Measurements from ENCODE around the gene SRP72.

SRP72 gene

GRCh38 chr4:56467284-56468096 lies at the start of gene SRP72:
Gene SRP72 (plus strand): TSS chr4:56467617. CDS start chr4:56467636, 19 bp downstream.
- POLR2A ChIA-PET, result interaction anchor here (0.7 to 7.9 kb wide), 9 partner anchors 10 to 81 kb away, joined by 3 to 48 read pairs (median 6); partner anchors contain the start of genes AASDH, PAICS and PPAT
- TF ChIP-seq L3MBTL2 (conservative IDR thresholded peaks at IDR 0.05) (0 out of 2 replicates have a peak, but pooled peaks have one; percentile 11), FOXA1 (IDR thresholded peaks at IDR 0.05) (no peak), FOXM1 (IDR thresholded peaks at IDR 0.05; ENCODE audit: borderline replicate concordance) (no peak), ZNF384 (IDR thresholded peaks at IDR 0.05) (no peak), PKNOX1 (IDR thresholded peaks at IDR 0.05) (no peak), HDGF (IDR thresholded peaks at IDR 0.05; ENCODE audit: borderline replicate concordance) (no peak), ELF4 (IDR thresholded peaks at IDR 0.05) (0 out of 2 replicates have a peak, but pooled peaks have one; percentile 26)
- peak; percentile 88 for DNase-seq (ENCODE audit: extremely low spot score)
- CTCF ChIA-PET, result no interaction called here

DNA sequence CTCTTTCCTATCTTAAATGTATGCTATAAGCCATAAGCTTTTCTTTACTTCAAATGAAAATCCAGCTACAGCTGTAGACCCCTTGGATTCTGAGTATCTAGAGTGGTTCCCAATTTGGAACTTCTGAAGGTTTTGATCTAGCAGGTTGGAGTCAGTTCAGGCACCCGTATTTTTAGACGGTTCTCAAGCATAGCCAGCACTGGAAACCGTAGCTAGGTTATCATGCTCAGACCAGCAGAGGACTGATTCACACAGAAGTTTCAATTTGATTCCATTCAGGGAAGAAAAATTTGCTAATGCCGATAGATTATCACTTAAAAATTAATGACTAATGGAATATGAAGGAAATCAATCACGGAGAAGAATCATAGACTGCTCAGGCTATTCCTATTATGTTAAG lies 43.2 kb upstream of the SRP72 start:
- CTCF ChIA-PET, result interaction anchor here (0.6 to 3.0 kb wide), 3 partner anchors 10 to 121 kb away, joined by 4 to 14 read pairs (median 5); partner anchors contain the start of genes PAICS and PPAT

GRCh38 chr4:56424697-56425514 lies 42.5 kb upstream of the SRP72 start:
- TF ChIP-seq SP1 (IDR thresholded peaks at IDR 0.05), result no peak
- TF ChIP-seq NFRKB (IDR thresholded peaks at IDR 0.05), result no peak
- TF ChIP-seq CTBP1 (IDR thresholded peaks at IDR 0.05; ENCODE audit: borderline replicate concordance), result no peak
- no peak for TF ChIP-seq ZNF384 (IDR thresholded peaks at IDR 0.05)
- no peak for TF ChIP-seq PKNOX1 (IDR thresholded peaks at IDR 0.05)
- CTCF ChIA-PET, result interaction anchor here (0.7 to 3.0 kb wide), 2 partner anchors 10 to 307 kb away, joined by 3 to 14 read pairs; partner anchors contain the start of genes PAICS and PPAT
- peak; percentile 11 for DNase-seq (ENCODE audit: extremely low spot score)
- POLR2A ChIA-PET, result interaction anchor here (1.0 to 3.2 kb wide), 5 partner anchors 10 to 38 kb away, joined by 3 to 22 read pairs (median 4); partner anchors contain the start of genes AASDH, PAICS and PPAT

More for the DNA sequence above, 43.2 kb upstream of the SRP72 start:
- POLR2A ChIA-PET, result interaction anchor here (1.0 to 3.2 kb wide), 3 partner anchors 12 to 37 kb away, joined by 3 to 22 read pairs (median 3); partner anchors contain the start of genes AASDH, PAICS and PPAT
- no peak for TF ChIP-seq FOXA1 (IDR thresholded peaks at IDR 0.05)
- DNase-seq (ENCODE audit: extremely low spot score), result no peak

GRCh38 chr4:56425518-56425917 lies 41.9 kb upstream of the SRP72 start:
- ChIA-PET CTCF (interaction anchor here (0.6 to 3.0 kb wide), 5 partner anchors 10 to 430 kb away, joined by 3 to 14 read pairs (median 3); partner anchors contain the start of genes PAICS and PPAT), POLR2A (interaction anchor here (1.1 to 1.7 kb wide), 2 partner anchors 10 to 38 kb away, joined by 4 to 9 read pairs; partner anchors contain the start of genes AASDH, PAICS and PPAT)
- DNase-seq (ENCODE audit: extremely low spot score), result no peak
- TF ChIP-seq TARDBP (IDR thresholded peaks at IDR 0.05) (no peak), NFRKB (IDR thresholded peaks at IDR 0.05) (no peak)

DNA sequence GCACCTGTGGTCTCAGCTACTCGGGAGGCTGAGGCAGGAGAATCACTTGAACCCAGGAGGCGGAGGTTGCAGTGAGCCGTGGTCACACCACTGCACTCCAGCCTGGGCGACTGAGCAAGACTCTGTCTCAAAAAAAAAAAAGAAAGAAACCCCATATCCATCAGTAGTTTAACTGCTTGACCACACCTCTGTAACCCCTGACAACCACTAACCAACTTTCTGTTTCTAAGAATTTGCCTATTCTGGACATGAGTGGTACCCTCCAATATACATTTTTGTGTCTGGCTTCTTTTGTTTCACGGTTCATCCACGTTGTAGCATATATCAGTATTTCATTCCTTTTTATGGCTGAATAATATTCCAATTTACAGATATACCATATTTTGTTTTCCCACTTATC lies 41.1 kb upstream of the SRP72 start:
- POLR2A ChIA-PET, result interaction anchor here (1.1 to 1.7 kb wide), 2 partner anchors 9 to 39 kb away, joined by 4 to 9 read pairs; partner anchors contain the start of genes AASDH, PAICS and PPAT
- CTCF ChIA-PET, result interaction anchor here (0.6 to 0.8 kb wide), 2 partner anchors 11 to 65 kb away, joined by 3 read pairs; no protein-coding TSS in a partner anchor
- DNase-seq (ENCODE audit: extremely low spot score), result no peak
- TF ChIP-seq PKNOX1 (IDR thresholded peaks at IDR 0.05), result no peak
- TF ChIP-seq BHLHE40 (IDR thresholded peaks at IDR 0.05; ENCODE audit: borderline replicate concordance), result no peak
- TF ChIP-seq L3MBTL2 (conservative IDR thresholded peaks at IDR 0.05), result no peak
- no peak for TF ChIP-seq SUZ12 (IDR thresholded peaks at IDR 0.05)
- TF ChIP-seq HDGF (IDR thresholded peaks at IDR 0.05; ENCODE audit: borderline replicate concordance), result no peak
- no peak for TF ChIP-seq SP1 (IDR thresholded peaks at IDR 0.05)
- no peak for TF ChIP-seq FOXM1 (IDR thresholded peaks at IDR 0.05; ENCODE audit: borderline replicate concordance)
- TF ChIP-seq ZNF384 (IDR thresholded peaks at IDR 0.05), result no peak
- no peak for TF ChIP-seq ARNT (IDR thresholded peaks at IDR 0.05)
- no peak for TF ChIP-seq NFRKB (IDR thresholded peaks at IDR 0.05)
- no peak for TF ChIP-seq FOXA1 (IDR thresholded peaks at IDR 0.05)
- no peak for TF ChIP-seq TARDBP (IDR thresholded peaks at IDR 0.05)
- no peak for TF ChIP-seq ELF4 (IDR thresholded peaks at IDR 0.05)
- no peak for TF ChIP-seq CTBP1 (IDR thresholded peaks at IDR 0.05; ENCODE audit: borderline replicate concordance)
- no peak for TF ChIP-seq FOXK2 (IDR thresholded peaks at IDR 0.05)
- no peak for TF ChIP-seq LEF1 (IDR thresholded peaks at IDR 0.05; ENCODE audit: borderline replicate concordance)

DNA sequence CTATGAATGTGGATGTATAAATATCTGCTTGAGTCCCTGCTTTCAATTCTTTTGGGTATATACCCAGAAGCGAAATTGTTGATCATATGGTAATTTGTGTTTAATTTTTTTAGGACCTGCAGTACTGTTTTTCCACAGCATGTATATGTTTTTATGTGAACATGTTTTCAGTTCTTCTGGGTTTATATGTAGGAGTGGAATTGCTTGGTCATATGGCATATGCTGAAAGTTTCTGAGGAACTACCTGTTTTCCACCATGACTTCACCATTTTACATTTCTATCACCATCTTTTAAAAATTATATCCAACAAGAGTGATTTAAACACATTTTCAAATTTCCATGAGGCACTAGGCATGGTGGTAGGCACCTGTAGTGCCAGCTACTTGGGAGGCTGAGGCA lies 40.2 kb upstream of the SRP72 start:
- no peak for TF ChIP-seq PKNOX1 (IDR thresholded peaks at IDR 0.05)
- POLR2A ChIA-PET, result no interaction called here
- CTCF ChIA-PET, result no interaction called here
- no peak for DNase-seq (ENCODE audit: extremely low spot score)

All from HEK293T (cell line).